Right lobe of liver (tissue), 6 donors: ENCODE results near the gene IPPK. TPM values are rescaled to one million over a fixed set of nuclear protein-coding genes. Genes with fewer than 3 reads are reported as not detected.

ENCODE experiments used
- ATAC-seq, 4 donors: fragments of 200-7000 bp; cut with Tn5 transposase; one replicate each; pipeline ENCODE4 v1.9.1; 2020; ENCODE audit warnings: mild to moderate bottlenecking in 4 of 4, moderate library complexity in 4 of 4
- DNase-seq, 3 donors: peaks; one replicate each; pipeline ENCODE4 v3.0.0-alpha.2; 2020
- H3K27ac ChIP-seq, 3 donors: fragments of 200-600 bp; one replicate each; pipeline ENCODE4 v1.8.0; 2022
- H3K27me3 ChIP-seq, 2 donors: fragments of 200-600 bp; one replicate each; pipeline ENCODE4 v1.8.0; 2022
- H3K36me3 ChIP-seq, 4 donors: fragments of 200-600 bp; sonication (generic) in 1 of 4; one replicate each; pipeline versions ENCODE4 v1.5.1 to v1.8.0; 2017 to 2022; ENCODE audit warnings: control low read depth in 1 of 4
- H3K4me1 ChIP-seq, 4 donors: fragments of 200-600 bp; sonication (generic) in 1 of 4; one replicate each; pipeline versions ENCODE4 v1.5.1 to v1.8.0; 2017 to 2022; ENCODE audit warnings: control low read depth in 1 of 4
- H3K4me3 ChIP-seq, 3 donors: fragments of 200-600 bp; one replicate each; pipeline ENCODE4 v1.8.0; 2022
- H3K9me3 ChIP-seq, 4 donors: fragments of 200-600 bp; sonication (generic) in 1 of 4; one replicate each; pipeline versions ENCODE4 v1.5.1 to v1.8.0; 2017 to 2022; ENCODE audit warnings: control low read depth in 1 of 4
- POLR2A ChIP-seq: fragments of 450-650 bp; IDR thresholded peaks from one replicate; pipeline ENCODE4 v1.6.1; 2017; ENCODE audit warnings: antibody characterized with exemption, mild to moderate bottlenecking
- WGBS: methylation state at CpG from one replicate; pipeline ENCODE4 v1.1.6; 2018; ENCODE audit warnings: low coverage, low lambda C conversion rate; ENCODE audit not compliant: insufficient coverage; ENCODE audit errors: missing lambda C conversion rate; 5-methylcytosine and 5-hydroxymethylcytosine counted together
- intact Hi-C, 2 donors: fragments of 100-400 bp; cut with DNase I; formaldehyde crosslinking; loops; one replicate each; pipeline versions ENCODE4 v1.11.2 to v1.14.1; 2022
- total RNA-seq, 6 experiments: library from RNA; depleted of rRNA in 2 of 6; stranded (reverse); fragments of >200 nt in 2 of 6; fragmentation: NEBNext Ultra II Directional in 3 of 6; extraction: Animal tissue kit (Norgen Biotek cat#: 25700) in 3 of 6; gene quantifications; one replicate each; pipeline versions ENCODE4 v1.1.0 to v1.2.4, GENCODE V29; 2016 to 2023
- TF ChIP-seq, protein P1 (sequence below), 4 donors: fragments of 200-600 bp in 3 of 4; fragments of 450-650 bp in 1 of 4; IDR thresholded peaks; one replicate each; pipeline versions ENCODE4 v1.5.1 to v1.8.0; 2016 to 2022; ENCODE audit warnings: antibody characterized with exemption in 4 of 4, mild to moderate bottlenecking in 2 of 4
- donor health status: DM: no; HTN: yes; CAD: no.
- donor health status: DM: no; HTN: no; CAD: no.
- donor health status: DM: no; HTN: no; CAD: no.
- donor health status: DM: no; HTN: yes; CAD: no.
- donor health status: DM: no; HTN: yes; CAD: no.

The IPPK gene
- total RNA-seq, 6 experiments from 2014 or later = 2.4 to 4.9 (median 3.7) TPM

DNA sequence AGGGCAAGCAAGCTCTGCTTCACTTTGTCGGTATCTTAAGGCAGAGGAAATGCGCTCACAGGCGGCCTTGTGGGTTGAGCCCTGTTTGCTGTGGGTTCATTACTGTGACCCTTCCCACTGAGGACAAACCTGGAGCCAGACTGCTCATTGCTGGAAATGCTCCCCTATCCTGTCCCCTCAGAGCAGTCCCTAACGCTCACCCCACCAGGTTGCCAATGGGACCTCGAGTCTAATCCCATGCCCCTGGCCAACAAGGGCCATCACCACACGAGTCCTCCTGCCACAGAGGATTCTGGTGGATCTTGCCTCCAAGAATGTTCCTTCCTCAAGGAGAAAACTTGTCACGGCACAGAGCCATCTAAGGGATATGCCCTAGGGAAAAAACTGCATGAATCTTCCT, 14.6 kb downstream of the IPPK start:
- no peak for DNase-seq
- WGBS = no CpG with 5 or more reads among the region's 7 CpGs
- Histone ChIP-seq H3K27me3 (no peaks in the 10 kb centered on the region), H3K36me3 (peaks cover 0 to 8% (median under 1%) of the 10 kb centered on the region in 4 donors), H3K4me1 (peaks cover 0 to 19% (median 7%) of the 10 kb centered on the region in 4 donors), H3K27ac (peak overlapping the region in 1 of 3 donors; percentile 50), H3K9me3 (no peaks in the 10 kb centered on the region), H3K4me3 (no peak overlapping the region)
- no peak for TF ChIP-seq POLR2A
- TF ChIP-seq, protein P1, sequence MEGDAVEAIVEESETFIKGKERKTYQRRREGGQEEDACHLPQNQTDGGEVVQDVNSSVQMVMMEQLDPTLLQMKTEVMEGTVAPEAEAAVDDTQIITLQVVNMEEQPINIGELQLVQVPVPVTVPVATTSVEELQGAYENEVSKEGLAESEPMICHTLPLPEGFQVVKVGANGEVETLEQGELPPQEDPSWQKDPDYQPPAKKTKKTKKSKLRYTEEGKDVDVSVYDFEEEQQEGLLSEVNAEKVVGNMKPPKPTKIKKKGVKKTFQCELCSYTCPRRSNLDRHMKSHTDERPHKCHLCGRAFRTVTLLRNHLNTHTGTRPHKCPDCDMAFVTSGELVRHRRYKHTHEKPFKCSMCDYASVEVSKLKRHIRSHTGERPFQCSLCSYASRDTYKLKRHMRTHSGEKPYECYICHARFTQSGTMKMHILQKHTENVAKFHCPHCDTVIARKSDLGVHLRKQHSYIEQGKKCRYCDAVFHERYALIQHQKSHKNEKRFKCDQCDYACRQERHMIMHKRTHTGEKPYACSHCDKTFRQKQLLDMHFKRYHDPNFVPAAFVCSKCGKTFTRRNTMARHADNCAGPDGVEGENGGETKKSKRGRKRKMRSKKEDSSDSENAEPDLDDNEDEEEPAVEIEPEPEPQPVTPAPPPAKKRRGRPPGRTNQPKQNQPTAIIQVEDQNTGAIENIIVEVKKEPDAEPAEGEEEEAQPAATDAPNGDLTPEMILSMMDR (IDR thresholded peaks at IDR 0.05) = no peak
- intact Hi-C loops = no loop called here
- no peak for ATAC-seq

DNA sequence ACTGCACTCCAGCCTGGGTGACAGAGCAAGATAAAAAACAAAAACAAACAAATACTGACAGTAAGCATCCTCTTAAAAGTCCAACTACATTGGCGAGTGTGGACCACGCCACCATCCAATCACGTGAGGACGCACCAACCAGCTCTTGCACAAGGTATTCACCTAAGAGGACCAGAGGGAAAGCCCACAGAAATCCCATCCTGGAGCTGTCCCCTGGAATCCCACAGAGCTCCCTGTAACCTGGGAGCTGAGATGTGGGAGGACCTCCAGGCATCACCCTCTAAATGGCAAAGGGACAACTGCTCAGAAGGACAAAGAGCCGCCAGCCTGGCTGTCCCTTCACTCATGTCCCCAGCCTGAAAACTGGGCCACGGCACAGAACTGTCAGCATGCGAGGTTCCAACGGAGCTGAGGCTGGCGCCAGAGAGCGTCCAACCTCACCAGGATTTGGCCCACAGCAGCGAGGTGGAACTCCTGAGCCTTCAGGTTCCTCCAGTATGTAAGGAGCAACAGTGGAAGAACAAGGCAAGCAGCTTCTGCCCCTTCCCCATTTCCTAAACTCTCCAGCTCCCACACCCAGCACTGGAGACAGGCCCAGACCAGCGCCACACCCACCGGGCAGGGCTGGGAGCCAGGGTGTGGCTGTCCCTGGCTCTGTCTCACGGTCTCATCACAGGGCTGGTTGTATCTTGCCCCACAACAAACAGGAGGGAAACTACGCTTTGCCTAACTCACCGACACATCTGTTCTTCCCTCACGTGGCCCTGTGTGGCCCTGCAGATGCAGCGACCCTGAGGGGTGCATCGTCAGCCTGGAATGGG, 15.2 kb downstream of the IPPK start:
- WGBS = 98% methylated on average over 8 of the region's 19 CpGs
- Histone ChIP-seq H3K36me3 (peaks cover 0 to 8% (median under 1%) of the 10 kb centered on the region in 4 donors), H3K9me3 (no peaks in the 10 kb centered on the region), H3K4me3 (no peak overlapping the region), H3K4me1 (peaks cover 0 to 19% (median 7%) of the 10 kb centered on the region in 4 donors), H3K27me3 (no peaks in the 10 kb centered on the region), H3K27ac (no peak overlapping the region)
- ATAC-seq = peak in 3 of 4 donors; percentile 19 to 56 (median 38)
- DNase-seq = no peak
- TF ChIP-seq POLR2A = no peak
- TF ChIP-seq, protein P1 (IDR thresholded peaks at IDR 0.05) = no peak
- intact Hi-C loops = no loop called here

DNA sequence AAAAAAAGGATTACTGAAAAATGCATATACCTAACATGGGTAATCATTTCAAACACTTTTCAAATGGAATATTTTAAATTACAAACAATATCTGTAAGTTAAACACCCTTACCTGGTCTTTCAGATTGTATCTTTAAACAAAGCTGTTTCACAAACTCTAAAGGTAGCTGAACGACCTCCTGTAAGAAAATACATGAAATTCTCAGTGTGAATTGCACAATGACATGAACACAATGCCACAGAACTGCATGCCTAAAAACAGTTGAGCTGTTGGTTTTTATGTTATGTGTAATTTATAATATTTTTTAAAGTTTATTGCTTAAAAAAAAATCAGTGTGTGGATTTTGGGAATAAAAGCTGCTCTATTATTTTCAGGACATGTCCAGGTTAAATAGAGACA, 17.5 kb downstream of the IPPK start:
- DNase-seq = no peak
- TF ChIP-seq POLR2A = no peak
- TF ChIP-seq, protein P1 (IDR thresholded peaks at IDR 0.05) = no peak
- Histone ChIP-seq H3K36me3 (peaks cover 0 to 24% (median 10%) of the 10 kb centered on the region in 4 donors), H3K27me3 (no peaks in the 10 kb centered on the region), H3K9me3 (no peaks in the 10 kb centered on the region), H3K27ac (no peak overlapping the region), H3K4me1 (peaks cover 0 to 19% (median 7%) of the 10 kb centered on the region in 4 donors), H3K4me3 (no peak overlapping the region)
- intact Hi-C loops = no loop called here
- peak in 1 of 4 donors; percentile 26 for ATAC-seq
- 20% methylated on average over 1 of the region's 1 CpG for WGBS

DNA sequence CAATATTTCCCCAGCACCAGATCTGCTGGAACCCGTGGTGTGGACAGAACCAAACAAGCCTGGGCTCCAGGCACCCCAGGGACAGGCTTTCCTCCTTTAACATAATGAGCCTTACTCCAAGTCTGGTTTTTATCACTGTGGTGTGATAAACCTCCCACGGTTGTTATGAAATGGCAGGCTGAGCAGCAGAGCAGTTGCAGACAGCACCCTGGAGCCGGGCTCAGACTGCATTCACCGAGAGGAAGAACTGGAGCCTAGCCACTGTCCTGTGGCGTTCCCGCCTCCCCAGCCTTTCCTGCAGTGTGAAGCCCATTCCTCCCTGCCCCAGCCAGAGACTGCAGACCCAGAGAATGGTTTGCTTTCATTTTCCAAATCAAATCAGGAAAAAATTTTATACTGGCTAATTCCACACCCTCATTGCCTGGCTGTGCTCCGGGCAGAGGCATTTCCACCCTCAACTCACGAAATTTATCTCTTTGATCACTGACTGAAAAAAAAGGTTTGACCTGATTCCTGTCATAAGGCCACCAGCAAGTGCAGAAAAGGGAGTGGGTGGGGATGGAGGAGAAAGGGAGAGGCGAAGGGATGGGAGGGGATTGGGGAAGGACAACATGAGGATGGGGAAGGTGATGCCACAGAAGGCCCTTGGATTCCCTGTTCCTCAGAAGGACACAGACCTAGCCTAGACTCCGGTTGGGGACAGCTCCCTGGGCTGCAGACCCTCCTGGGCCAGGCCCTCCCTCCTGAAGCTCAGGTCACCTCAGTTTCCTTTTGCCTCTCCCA, 18.9 kb downstream of the IPPK start:
- Histone ChIP-seq H3K27ac (no peak overlapping the region), H3K27me3 (no peaks in the 10 kb centered on the region), H3K36me3 (peaks cover 0 to 30% (median 10%) of the 10 kb centered on the region in 4 donors), H3K4me3 (no peak overlapping the region), H3K9me3 (no peaks in the 10 kb centered on the region), H3K4me1 (peaks cover 0 to 15% (median 3%) of the 10 kb centered on the region in 4 donors)
- intact Hi-C loops = no loop called here
- 77% methylated on average over 7 of the region's 10 CpGs for WGBS
- ATAC-seq = peak; percentile 41 to 62 (median 49)
- TF ChIP-seq POLR2A = no peak
- TF ChIP-seq, protein P1 (IDR thresholded peaks at IDR 0.05) = no peak
- peak in 1 of 3 donors; percentile 42 for DNase-seq
